NT2/D1 (cell line): Measurements from ENCODE around the gene CDC42EP1.

ENCODE experiments used
- SUZ12 ChIP-seq: IDR thresholded peaks from 2 replicates; pipeline ENCODE4 v1.6.1; 2011; ENCODE audit not compliant: insufficient read length, insufficient read depth; ENCODE audit errors: extremely low read depth
- YY1 ChIP-seq: IDR thresholded peaks from 2 replicates; pipeline ENCODE4 v1.6.1; 2011; ENCODE audit not compliant: insufficient read length, insufficient read depth

- TF ChIP-seq YY1 (no peak), SUZ12 (no peak)
Observed at GRCh38 chr22:37556710-37557109, 3.6 kb upstream of the CDC42EP1 start.
